Measurements from ENCODE around the gene SCAPER.
A peak's percentile ranks its signal among the peaks of the same experiment; 100 is the strongest.

SCAPER gene

DNA sequence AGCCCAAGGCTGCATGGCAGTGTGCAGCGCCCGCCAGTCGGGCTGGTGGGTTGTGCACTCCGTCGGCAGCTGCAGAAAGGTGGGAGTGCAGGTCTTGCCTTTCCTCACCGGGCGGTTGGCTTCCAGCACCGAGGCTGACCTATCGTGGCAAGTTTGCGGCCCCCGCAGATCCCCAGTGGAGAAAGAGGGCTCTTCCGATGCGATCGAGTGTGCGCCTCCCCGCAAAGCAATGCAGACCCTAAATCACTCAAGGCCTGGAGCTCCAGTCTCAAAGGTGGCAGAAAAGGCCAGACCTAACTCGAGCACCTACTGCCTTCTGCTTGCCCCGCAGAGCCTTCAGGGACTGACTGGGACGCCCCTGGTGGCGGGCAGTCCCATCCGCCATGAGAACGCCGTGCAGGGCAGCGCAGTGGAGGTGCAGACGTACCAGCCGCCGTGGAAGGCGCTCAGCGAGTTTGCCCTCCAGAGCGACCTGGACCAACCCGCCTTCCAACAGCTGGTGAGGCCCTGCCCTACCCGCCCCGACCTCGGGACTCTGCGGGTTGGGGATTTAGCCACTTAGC is 564.3 kb downstream of the SCAPER start:
- no peak for DNase-seq (ENCODE audit: low read depth in 2 of 2)

DNA sequence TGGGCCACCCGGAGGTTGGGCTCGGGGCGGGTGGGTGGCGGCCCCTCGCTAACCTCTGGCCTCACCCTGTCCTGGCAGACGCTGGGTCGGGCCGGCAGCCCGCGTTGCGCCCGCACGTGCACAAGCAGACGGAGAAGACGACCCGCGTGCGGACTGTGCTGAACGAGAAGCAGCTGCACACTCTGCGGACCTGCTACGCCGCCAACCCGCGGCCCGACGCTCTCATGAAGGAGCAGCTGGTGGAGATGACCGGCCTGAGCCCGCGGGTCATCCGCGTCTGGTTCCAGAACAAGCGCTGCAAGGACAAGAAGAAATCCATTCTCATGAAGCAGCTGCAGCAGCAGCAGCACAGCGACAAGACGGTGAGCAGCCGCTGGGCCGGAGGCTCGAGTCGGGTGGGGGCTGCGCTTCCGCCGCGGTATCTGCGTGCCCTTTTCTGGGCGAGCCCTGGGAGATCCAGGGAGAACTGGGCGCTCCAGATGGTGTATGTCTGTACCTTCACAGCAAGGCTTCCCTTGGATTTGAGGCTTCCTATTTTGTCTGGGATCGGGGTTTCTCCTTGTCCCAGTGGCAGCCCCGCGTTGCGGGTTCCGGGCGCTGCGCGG is 564.8 kb downstream of the SCAPER start:
- no peak for DNase-seq (ENCODE audit: low read depth in 2 of 2)

DNA sequence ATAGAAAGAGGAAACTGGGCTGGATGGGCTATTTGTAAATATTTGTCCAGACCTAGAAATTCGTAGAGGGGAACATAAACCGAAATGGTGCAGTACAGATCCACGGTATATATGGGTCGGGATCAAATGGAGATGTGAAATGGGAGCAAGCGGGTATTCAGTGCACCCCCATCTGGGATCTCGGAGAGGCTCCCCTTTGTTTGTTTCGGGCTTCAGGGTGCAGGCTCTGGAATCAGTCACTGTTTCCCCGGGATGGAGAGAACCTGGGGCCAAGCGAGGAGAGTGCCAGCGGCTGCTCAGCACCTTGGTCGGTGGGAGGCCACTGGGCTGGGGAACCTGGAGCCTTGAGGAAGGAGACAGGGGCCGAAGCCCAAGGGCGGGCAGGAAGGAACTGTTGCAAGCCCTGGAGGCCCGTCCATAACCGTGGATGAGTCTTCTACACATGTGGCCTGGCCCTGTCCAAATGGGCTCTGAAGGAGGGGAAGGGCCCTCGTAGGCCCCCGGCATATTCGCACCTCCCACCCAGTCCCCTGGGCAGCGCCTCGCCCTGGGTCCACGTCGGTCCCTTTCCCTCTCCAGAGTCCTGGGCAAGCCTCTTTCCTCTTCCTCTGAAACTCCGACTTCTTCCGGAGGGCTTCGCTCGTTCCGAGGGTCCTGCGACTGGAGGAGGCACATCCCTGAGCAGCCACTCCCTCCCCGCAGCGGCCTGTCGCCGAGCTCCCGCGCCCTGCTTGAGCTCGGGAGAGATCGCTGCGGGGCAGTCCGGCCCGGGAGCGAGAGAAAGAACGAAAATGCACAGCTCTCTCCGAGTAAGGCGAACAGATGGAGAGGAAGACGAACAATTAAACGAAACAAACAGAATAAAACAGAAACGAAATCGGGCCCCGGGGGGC is 565.6 kb downstream of the SCAPER start:
- DNase-seq (ENCODE audit: low read depth in 2 of 2), result no peak

DNA sequence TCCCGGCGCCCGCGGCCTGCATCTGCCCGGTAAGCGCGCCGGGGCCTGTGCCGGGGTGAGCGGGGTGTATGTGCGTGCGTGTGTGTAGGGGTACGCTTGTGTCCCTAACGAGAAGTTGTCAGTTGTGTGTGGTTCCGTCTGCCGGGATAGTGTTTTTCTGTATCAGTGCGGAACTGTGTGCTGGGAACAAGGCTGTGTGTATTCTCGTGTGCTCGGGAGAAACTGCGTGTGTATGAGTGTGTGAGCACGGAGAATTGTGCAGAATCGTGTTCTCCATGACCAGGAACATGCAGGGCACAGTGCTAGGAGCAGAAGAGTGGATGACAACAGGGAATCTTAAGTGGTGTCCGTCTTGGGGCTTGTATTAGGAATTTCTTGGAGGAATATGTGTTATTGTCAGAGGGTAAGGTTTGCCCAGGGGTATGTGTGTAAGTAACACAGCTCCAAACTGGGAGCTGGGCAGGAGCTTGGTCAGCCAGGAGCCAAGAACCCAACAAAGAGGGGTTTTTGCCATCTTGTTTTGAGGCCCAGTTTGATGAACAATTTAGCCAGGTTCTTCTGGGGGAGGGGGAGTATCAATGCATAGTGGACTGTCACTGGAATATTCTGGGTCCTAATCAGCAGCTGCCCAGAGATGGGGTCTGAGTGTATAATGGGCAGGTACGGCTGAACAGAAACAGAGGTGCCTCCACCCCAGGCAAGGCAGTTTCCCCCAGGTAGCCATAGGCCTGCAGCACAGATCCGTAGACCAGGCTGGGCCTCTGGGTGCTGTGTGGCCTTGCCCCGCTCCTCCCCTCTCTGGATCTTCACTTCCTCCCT is 566.4 kb downstream of the SCAPER start:
- no peak for DNase-seq (ENCODE audit: low read depth in 2 of 2)

DNA sequence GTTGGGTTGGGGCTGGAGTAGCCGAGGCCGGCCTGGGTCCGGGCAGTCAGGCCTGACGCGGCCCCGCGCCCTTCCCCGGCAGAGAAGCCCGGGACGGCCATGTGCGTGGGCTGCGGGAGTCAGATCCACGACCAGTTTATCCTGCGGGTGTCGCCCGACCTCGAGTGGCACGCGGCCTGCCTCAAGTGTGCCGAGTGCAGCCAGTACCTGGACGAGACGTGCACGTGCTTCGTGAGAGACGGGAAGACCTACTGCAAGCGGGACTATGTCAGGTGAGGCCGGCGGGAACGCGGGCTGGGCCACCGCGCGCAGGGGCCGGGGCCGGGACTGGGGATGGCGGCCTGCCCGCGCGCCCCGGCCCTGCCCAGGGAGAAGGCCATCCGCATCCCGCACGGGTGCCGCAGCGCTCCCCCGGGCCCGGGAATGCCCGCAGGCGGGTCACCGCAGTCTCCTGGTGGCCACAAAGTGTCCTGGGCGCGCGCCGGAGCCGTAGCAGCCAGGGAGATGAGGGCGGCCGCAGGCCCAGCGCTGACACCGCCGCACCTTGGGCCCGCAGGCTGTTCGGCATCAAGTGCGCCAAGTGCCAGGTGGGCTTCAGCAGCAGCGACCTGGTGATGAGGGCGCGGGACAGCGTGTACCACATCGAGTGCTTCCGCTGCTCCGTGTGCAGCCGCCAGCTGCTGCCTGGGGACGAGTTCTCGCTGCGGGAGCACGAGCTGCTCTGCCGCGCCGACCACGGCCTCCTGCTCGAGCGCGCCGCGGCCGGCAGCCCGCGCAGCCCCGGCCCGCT is 567.2 kb downstream of the SCAPER start:
- no peak for DNase-seq (ENCODE audit: low read depth in 2 of 2)

DNA sequence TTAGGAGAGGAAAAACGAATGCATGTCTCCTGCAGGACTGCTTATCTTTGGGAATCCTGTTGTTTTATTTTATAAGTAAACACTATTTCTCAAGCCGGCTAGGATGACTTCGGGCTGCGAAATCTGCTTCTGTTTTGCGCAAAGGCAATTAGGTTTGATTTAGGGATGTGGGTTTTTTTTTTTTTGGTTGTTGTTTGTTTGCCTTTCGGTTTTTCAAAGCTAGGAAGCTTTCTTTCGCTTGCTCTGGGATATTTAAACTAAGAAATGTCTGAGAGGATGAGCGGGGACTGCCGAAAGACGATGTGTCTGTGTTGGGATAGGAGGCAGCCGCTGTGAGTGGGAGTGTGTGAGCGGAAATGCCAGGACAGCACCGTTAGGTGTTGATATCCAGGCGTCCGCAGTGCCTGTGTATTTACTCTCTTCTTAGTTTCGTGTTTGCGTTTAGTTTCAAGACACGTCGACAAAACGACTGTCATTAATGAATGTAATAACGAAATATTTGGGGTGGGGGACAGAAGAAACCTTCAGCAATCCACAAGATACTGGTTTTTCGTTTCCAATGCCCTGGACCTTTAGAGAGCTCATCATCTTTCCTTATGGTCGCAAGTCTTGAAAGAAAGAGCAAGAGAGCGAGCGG is 568.0 kb downstream of the SCAPER start:
- no peak for DNase-seq (ENCODE audit: low read depth in 2 of 2)

DNA sequence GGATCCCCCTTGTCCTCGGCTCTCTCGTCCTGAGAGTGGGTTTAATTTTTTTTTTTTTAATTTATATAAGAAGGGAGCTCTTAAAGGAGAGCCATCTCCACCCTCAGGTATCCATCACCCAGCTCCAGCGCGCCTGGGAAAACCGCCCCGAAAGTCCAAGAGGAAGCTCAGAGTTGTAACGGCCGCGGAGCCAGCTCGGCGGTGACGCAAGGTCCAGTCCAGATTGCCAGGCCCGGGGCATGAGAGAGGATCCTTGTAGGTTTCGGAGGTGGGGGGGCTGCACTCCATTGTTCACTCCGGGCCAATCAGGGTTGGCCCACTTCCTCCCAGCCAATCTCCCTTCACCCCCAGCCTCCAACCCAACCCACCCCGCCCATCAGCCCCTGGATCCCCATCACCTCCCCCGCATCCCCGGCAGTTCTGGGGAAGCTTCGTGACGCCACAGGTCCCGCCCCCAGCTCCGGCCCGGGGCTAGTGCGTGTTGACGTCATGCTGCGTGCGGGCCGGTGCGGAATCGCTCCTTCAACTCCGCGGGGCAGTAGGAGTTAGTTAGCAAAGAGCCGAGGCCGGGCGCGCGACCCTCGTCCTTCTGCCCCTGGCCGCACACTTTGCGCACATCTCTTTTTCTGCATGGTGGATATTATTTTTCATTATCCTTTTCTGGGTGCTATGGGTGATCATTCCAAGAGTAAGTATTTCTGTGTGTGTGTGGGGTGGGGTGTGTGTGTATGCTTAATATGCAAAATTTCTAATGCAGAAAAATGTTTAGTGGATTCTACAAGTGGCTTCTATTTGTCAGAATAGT is 568.7 kb downstream of the SCAPER start, which contains the start of gene ISL2:
TSS of gene ISL2 (plus strand) at position 520 of the 805 bp plus-strand sequence. CDS start at position 631, 111 bp downstream.
- DNase-seq (ENCODE audit: low read depth in 2 of 2), result peak; percentile 42 to 43

DNA sequence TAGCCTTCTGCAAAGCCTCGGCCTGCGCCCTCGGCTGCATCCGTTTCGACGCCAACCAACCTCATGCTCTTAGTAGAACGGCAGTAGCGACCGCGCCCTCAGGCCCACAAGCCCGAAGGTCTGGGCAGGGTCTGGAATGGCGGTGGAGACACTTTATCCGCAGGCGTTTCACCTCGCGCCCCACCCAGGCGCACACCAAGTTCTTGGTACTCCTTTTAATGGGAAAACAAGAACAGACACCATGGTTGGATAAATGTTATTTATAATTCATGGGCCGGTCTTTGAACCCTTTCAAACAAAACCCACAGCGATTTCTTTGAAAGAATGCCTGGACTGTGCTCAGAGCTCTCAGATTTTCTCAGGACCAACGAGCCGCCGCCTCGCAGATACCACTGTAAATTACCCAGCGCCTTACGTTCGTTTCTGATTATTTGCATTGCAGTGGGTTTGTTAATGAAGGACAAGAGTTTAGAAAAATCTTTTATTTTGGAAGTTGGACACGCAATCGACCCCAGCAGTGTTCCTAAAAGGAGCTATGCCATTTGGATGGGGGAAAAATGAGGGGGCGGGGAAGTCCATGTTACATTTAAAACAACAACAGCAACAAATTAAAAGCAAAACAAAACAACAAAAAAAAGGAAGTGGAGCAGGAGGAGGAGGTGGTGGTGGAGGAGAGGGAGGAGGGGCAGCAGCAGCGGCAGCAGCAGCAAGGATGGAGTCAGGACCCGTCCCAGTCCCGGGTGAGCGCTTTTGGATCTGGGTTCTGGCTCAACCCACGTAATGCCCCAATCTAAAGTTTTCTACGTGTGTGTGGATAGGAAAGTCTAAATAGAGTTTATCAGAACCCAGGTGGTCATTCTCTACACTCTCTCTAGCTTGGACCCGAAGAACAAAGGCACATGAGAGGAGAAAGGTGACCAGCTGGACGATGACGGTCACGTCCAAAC is 569.6 kb downstream of the SCAPER start:
- DNase-seq (ENCODE audit: low read depth in 2 of 2), result no peak

DNA sequence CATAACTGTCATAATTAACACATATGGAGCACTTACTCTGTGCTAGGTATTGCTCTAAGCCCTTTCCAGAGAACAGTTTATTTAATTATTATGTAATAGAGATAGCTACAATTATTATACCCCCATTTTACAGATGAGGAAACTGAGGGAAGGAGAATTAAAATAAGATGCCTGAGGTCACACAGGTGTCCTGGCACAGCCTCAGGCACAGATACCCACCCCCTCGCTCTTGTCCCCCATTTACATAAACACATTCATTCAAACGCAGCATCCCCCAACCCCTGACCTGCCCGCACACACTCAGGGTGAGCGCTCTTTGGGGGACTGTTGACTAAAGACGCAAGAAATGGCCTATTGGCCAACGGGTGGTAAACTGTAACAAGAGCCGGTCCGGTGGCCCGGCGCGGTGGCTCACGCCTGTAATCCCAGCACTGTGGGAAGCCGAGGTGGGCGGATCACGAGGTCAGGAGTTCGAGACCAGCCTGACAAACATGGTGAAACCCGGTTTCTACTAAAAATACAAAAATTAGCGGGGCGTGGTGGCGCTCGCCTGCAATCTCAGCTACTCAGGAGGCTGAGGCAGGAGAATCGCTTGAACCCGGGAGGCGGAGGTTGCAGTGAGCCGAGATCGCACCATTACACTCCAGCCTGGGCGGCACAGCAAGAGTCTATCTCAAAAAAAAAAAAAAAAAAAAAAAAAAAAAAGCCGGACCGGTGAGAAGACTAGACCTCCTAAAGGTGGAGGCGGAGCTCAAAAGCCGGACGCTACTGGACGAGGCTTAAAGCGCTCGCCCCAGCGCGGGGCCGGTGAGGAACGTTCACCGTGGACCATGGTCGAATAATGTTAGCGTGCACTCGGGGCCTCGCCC is 570.5 kb downstream of the SCAPER start:
- DNase-seq (ENCODE audit: low read depth in 2 of 2), result no peak

DNA sequence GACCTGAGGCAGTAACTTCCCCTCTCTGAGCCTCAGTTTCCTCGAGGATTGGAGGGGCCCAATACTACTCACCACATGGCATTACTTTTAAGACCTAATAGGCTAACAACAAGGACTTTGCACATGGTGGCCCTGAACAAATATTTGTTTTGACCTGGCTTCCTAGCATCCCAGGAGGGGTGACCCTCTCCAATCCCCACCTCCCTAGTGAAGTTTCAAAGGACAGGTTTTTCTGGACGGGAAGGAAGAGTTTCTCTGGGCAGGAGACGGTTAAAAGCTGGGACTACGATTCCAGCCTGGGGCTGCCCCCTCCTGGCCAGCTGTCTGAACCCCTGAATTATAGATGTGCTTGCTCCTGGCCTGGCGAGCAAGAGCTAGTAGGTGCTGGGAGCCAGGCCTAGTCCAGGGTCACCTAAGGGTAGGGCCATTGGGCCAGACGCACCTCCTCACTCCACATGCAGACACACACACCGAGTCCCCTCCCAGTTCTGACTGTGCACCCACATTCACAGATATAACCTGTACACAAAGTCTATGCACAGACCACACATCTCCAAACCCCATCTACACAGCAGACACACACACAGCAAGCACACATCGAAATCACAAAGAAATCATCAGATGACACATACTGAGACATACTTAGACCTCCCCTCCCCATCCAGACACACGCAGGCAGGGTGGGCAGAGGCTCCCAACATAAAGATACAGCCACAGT is 571.3 kb downstream of the SCAPER start:
- no peak for DNase-seq (ENCODE audit: low read depth in 2 of 2)

DNA sequence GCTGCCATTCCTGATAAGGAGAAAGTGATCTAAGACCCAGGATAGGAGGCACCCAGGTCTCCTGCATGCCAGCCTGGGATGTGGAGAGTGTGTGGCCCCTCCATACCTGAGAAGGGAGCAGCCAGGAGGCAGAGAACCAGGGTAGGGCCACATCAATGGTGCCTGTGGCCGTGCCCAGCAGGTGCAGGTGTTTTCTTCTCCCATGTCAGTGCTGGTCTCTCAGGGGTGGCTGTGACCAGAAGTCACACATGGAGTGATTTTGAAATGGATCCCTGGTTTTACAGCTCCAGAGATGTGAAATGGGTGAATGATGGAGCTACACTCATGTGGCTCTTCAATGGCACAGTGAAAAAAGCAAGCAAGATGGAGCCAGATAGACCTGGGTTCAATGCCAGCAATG is 571.8 kb downstream of the SCAPER start:
- DNase-seq (ENCODE audit: low read depth in 2 of 2), result no peak

DNA sequence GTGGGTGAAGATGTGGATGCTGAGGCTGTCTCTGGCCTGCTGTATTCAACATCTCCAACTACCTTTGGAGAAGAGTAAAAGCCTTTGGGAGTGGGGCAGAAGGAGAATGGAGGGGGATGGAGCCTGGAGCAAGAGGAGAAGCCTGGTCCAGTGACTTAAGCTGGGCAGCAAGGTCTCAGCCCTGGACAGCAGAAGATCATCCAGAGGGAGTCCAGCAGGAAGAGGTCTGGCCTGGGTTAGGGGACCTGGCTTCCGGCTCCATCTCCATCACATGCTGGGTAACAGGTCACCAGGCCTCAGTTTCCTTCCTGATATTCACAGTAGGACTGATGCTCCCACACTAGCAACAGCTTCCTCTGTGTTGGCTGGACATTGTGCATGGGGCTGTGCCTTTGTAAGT is 572.3 kb downstream of the SCAPER start:
- no peak for DNase-seq (ENCODE audit: low read depth in 2 of 2)

DNA sequence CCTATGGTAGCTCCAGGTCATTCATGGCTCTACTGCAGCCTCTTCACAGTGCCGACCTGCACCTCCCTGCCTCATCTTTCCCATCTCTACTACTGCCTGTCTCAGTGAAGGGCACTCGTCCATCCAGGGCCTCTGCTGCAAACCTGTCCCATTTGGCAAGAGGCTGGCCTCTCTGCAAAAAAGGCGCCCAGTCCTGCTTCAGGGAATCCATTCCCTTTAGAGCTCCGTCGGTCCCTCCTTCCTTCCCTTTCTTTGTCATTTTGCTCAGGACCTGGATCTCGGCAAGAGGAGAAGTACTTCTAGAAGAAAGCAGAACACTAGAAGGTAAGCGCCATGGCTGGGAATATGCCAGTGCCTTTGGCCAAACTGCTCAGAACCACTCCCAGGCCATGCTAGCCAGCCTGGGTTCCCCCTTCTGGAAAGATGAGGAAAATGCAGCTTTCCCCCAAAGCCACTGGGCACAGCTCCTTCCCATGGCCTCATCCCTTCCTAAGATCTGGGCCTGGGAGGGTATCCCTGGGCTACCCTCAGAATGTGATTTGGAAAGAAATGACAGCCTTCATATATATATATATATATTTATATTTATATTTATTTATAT is 575.0 kb downstream of the SCAPER start:
- no peak for DNase-seq (ENCODE audit: low read depth in 2 of 2)

DNA sequence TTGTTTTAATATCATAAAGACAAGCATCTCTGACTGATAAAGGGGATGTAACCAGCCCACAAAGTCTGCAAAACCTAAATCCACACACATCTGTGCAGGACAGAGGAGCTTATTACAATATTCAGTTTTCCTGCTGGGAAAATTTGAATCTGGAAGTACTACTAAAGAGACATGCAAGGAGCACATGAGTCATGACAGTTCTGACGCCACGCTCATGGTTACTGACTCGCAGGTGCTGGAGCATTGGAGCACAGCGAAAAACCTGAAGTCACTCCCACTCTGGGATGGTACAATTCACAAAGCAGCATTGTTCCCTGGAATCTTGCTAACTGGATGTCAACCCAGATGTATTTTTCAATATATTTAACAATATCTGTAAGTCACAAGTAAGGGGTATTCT is 576.2 kb downstream of the SCAPER start:
- no peak for DNase-seq (ENCODE audit: low read depth in 2 of 2)

DNA sequence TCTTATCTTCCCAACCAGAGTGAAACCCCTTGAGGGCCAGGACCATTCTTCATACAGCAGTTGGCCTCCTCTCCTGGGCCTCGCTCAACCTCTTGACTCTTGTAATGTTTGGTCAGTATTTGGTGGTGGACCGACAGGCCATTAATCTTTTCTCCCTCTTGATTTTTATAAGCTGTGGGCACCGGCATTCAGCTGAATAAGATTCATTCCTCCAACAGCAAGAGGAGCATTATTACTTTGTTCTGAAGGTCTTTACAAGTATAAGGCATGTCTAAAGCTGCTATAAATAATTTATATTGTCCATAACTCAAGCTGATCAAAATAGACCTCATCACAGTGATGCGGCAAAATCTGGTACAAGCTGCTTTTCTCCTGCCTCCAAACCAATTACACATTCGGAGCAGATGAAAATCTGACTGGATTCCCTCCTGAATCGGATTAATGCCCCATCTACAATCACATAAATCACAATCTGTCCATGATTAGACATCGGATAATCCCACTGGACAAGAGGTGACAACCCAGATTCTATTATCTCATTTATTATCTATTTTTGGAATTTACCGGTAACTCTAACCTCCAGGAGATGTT is 576.9 kb downstream of the SCAPER start:
- no peak for DNase-seq (ENCODE audit: low read depth in 2 of 2)

Measured in fibroblast of skin of left quadriceps (primary cell).